ENCODE data around the gene ANKS1B. TPM values are rescaled to one million over a fixed set of nuclear protein-coding genes. Genes with fewer than 3 reads are reported as not detected.

ANKS1B gene
- total RNA-seq, 1 experiment from 2014 or later: 0.54 TPM

DNA sequence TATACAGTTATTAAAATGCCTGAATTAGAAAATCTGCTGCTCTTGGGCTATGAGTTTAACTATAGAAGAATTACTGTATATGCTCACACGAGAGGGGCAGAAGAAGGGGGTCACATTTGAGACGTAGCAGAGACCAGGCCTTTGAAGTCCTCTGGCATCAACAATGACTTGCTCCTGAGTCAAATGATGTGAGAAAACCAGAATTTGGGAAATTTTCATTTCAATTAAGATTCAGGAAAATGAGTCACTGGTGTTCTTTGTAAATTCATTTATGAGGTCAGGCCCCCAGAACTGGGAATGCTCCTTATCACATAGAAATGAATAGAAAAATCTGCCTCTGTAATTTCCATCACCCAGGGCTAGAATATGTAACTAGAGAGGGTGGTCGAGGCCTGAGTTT, 1246.7 kb downstream of the ANKS1B start:
- BruUV-seq (replicated peaks): no TSS peak
- intact Hi-C loops (cut with micrococcal nuclease): no loop called here
- CTCF ChIA-PET: no interaction called here

More for the DNA sequence above, 1246.7 kb downstream of the ANKS1B start:
- no peaks in the 10 kb centered on the region for H4K20me1 ChIP-seq (ENCODE audit: insufficient read depth)
- ChIA-PET RAD21 (ENCODE audit: low non-redundant PET in 1 of 2, low total read pairs in 2 of 2, uncharacterized antibody in 2 of 2, unreplicated experiment in 2 of 2) (no interaction called here), POLR2A (no interaction called here)
- no peak overlapping the region for H3K4me2 ChIP-seq (ENCODE audit: low read length)
- H3K9ac ChIP-seq (ENCODE audit: low read length): no peak overlapping the region
- H3K9me2 ChIP-seq (ENCODE audit: insufficient read depth): no peaks in the 10 kb centered on the region
- no peak overlapping the region for H2AFZ ChIP-seq (ENCODE audit: low read depth, low read length, poor library complexity, severe bottlenecking)
- H3K9me3 ChIP-seq (ENCODE audit: control insufficient read depth in 1 of 2, insufficient read depth in 1 of 2, low read depth in 1 of 2, low read length in 2 of 2): no peaks in the 10 kb centered on the region
- H3K79me2 ChIP-seq (ENCODE audit: insufficient read depth, low read length): no peaks in the 10 kb centered on the region
- peaks cover 19% of the 10 kb centered on the region; the same call in 1 of the 2 replicates for H3K27me3 ChIP-seq (ENCODE audit: insufficient read depth, low read length)
- H3K4me3 ChIP-seq (replicated peaks in 1 of 2; ENCODE audit: low read depth in 1 of 2, low read length in 2 of 2): no peak overlapping the region
- H3K4me1 ChIP-seq (ENCODE audit: control insufficient read depth in 1 of 2, insufficient read depth in 2 of 2, low read length in 2 of 2): no peaks in the 10 kb centered on the region
- H3K36me3 ChIP-seq (ENCODE audit: control insufficient read depth in 1 of 2, insufficient read depth in 2 of 2, low read length in 2 of 2): peaks cover 0 to 4% of the 10 kb centered on the region in 2 experiments; a peak in 2 of 4 replicates
- TF ChIP-seq SRF (IDR thresholded peaks at IDR 0.05; ENCODE audit: low read depth): no peak
- no peak for TF ChIP-seq POLR2A (IDR thresholded peaks at IDR 0.05; ENCODE audit: borderline replicate concordance, extremely low read depth, insufficient read depth, insufficient read length)
- no peak for TF ChIP-seq EZH2phosphoT487 (IDR thresholded peaks at IDR 0.05; ENCODE audit: borderline replicate concordance)
- TF ChIP-seq, protein P1, sequence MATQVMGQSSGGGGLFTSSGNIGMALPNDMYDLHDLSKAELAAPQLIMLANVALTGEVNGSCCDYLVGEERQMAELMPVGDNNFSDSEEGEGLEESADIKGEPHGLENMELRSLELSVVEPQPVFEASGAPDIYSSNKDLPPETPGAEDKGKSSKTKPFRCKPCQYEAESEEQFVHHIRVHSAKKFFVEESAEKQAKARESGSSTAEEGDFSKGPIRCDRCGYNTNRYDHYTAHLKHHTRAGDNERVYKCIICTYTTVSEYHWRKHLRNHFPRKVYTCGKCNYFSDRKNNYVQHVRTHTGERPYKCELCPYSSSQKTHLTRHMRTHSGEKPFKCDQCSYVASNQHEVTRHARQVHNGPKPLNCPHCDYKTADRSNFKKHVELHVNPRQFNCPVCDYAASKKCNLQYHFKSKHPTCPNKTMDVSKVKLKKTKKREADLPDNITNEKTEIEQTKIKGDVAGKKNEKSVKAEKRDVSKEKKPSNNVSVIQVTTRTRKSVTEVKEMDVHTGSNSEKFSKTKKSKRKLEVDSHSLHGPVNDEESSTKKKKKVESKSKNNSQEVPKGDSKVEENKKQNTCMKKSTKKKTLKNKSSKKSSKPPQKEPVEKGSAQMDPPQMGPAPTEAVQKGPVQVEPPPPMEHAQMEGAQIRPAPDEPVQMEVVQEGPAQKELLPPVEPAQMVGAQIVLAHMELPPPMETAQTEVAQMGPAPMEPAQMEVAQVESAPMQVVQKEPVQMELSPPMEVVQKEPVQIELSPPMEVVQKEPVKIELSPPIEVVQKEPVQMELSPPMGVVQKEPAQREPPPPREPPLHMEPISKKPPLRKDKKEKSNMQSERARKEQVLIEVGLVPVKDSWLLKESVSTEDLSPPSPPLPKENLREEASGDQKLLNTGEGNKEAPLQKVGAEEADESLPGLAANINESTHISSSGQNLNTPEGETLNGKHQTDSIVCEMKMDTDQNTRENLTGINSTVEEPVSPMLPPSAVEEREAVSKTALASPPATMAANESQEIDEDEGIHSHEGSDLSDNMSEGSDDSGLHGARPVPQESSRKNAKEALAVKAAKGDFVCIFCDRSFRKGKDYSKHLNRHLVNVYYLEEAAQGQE (IDR thresholded peaks at IDR 0.05; ENCODE audit: low read depth): no peak
- no peak for TF ChIP-seq ELF1 (IDR thresholded peaks at IDR 0.05; ENCODE audit: borderline replicate concordance, low read depth)
- no peak for TF ChIP-seq ZNF274 (IDR thresholded peaks at IDR 0.05; ENCODE audit: low read depth, low read length)
- no peak for TF ChIP-seq SIN3A (IDR thresholded peaks at IDR 0.05; ENCODE audit: low read depth)
- TF ChIP-seq SP1 (IDR thresholded peaks at IDR 0.05; ENCODE audit: low read depth): no peak
- TF ChIP-seq CBX3 (IDR thresholded peaks at IDR 0.05; ENCODE audit: low read depth): no peak
- TF ChIP-seq, protein P2, sequence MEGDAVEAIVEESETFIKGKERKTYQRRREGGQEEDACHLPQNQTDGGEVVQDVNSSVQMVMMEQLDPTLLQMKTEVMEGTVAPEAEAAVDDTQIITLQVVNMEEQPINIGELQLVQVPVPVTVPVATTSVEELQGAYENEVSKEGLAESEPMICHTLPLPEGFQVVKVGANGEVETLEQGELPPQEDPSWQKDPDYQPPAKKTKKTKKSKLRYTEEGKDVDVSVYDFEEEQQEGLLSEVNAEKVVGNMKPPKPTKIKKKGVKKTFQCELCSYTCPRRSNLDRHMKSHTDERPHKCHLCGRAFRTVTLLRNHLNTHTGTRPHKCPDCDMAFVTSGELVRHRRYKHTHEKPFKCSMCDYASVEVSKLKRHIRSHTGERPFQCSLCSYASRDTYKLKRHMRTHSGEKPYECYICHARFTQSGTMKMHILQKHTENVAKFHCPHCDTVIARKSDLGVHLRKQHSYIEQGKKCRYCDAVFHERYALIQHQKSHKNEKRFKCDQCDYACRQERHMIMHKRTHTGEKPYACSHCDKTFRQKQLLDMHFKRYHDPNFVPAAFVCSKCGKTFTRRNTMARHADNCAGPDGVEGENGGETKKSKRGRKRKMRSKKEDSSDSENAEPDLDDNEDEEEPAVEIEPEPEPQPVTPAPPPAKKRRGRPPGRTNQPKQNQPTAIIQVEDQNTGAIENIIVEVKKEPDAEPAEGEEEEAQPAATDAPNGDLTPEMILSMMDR (IDR thresholded peaks at IDR 0.05 in 2 of 3, conservative IDR thresholded peaks at IDR 0.05 in 1 of 3; ENCODE audit: borderline replicate concordance in 1 of 3, insufficient read depth in 1 of 3, low read depth in 2 of 3, low read length in 2 of 3): no peak
- TF ChIP-seq TCF7L2 (IDR thresholded peaks at IDR 0.05; ENCODE audit: borderline replicate concordance, extremely low read depth, insufficient read depth, insufficient read length): no peak
- TF ChIP-seq FOSL1 (IDR thresholded peaks at IDR 0.05; ENCODE audit: low read depth): no peak
- no peak for TF ChIP-seq YY1 (IDR thresholded peaks at IDR 0.05; ENCODE audit: extremely low read depth, insufficient replicate concordance, low read depth, low read length)
- TF ChIP-seq POLR2AphosphoS5 (IDR thresholded peaks at IDR 0.05; ENCODE audit: low read depth, low read length): no peak
- no peak for TF ChIP-seq EGR1 (IDR thresholded peaks at IDR 0.05; ENCODE audit: low read depth)
- DNase-seq (ENCODE audit: low read depth, low spot score): no peak
- H3K27ac ChIP-seq (ENCODE audit: low read depth, low read length): no peak overlapping the region
- ATAC-seq: no peak

Data from HCT116 (cell line).